Liver (tissue), 9 donors: ENCODE measurements around the gene DTX4. TPM values are rescaled to one million over a fixed set of nuclear protein-coding genes. Genes with fewer than 3 reads are reported as not detected.

Source experiments
- DNase-seq: peaks from one replicate; pipeline ENCODE4 v3.0.0-alpha.2; 2017; ENCODE audit warnings: low spot score
- H3K27ac ChIP-seq, 2 donors: one replicate each; pipeline ENCODE4 v1.7.0; 2013; ENCODE audit warnings: inconsistent platforms in 2 of 2, low read length in 2 of 2, control low read depth in 1 of 2, low read depth in 1 of 2, mild to moderate bottlenecking in 1 of 2
- H3K27me3 ChIP-seq, 4 donors: one replicate each; pipeline versions ENCODE4 v1.6.1 to v1.7.0; 2013; ENCODE audit warnings: low read length in 3 of 4, inconsistent platforms in 1 of 4, mild to moderate bottlenecking in 1 of 4, moderate library complexity in 1 of 4; ENCODE audit not compliant: control insufficient read depth in 4 of 4, insufficient read depth in 4 of 4
- H3K36me3 ChIP-seq, 4 donors: one replicate each; pipeline versions ENCODE4 v1.6.1 to v1.7.0; 2013; ENCODE audit warnings: low read length in 3 of 4, mild to moderate bottlenecking in 3 of 4, low read depth in 1 of 4, moderate library complexity in 1 of 4; ENCODE audit not compliant: control insufficient read depth in 4 of 4, insufficient read depth in 3 of 4
- H3K4me1 ChIP-seq, 4 donors: one replicate each; pipeline versions ENCODE4 v1.6.1 to v1.7.0; 2013; ENCODE audit warnings: low read length in 3 of 4, mild to moderate bottlenecking in 3 of 4, moderate library complexity in 1 of 4; ENCODE audit not compliant: control insufficient read depth in 4 of 4, insufficient read depth in 4 of 4
- H3K4me3 ChIP-seq, 3 donors: one replicate each; pipeline versions ENCODE4 v1.6.1 to v1.7.0; 2013; ENCODE audit warnings: low read length in 3 of 3, control low read depth in 1 of 3, low read depth in 1 of 3, mild to moderate bottlenecking in 1 of 3
- H3K9ac ChIP-seq, 2 donors: one replicate each; pipeline ENCODE4 v1.7.0; 2013; ENCODE audit warnings: low read length in 2 of 2, mild to moderate bottlenecking in 2 of 2, moderate library complexity in 2 of 2, control low read depth in 1 of 2, low read depth in 1 of 2
- H3K9me3 ChIP-seq, 4 donors: one replicate each; pipeline versions ENCODE4 v1.6.1 to v1.7.0; 2013; ENCODE audit warnings: low read length in 3 of 4; ENCODE audit not compliant: control insufficient read depth in 4 of 4
- CTCF ChIP-seq: fragments of 150-350 bp; IDR thresholded peaks from 2 replicates; pipeline ENCODE4 v1.5.1; 2017; ENCODE audit warnings: improper control_type of control experiment, low read depth, low read length; ENCODE audit not compliant: missing input control
- EGR1 ChIP-seq, 2 donors: IDR thresholded peaks; 2 replicates each; pipeline ENCODE4 v1.6.1; 2016 to 2018; ENCODE audit warnings: antibody characterized with exemption in 2 of 2, low read depth in 2 of 2
- FOXA1 ChIP-seq: IDR thresholded peaks from 2 replicates; pipeline ENCODE4 v1.6.1; 2016; ENCODE audit warnings: antibody characterized with exemption
- FOXA2 ChIP-seq: IDR thresholded peaks from 2 replicates; pipeline ENCODE4 v1.6.1; 2016; ENCODE audit warnings: antibody characterized with exemption
- GABPA ChIP-seq, 2 donors: IDR thresholded peaks in 1 of 2; conservative IDR thresholded peaks in 1 of 2; 2 replicates each; pipeline ENCODE4 v1.6.1; 2016; ENCODE audit warnings: antibody characterized with exemption in 2 of 2, mild to moderate bottlenecking in 1 of 2, moderate library complexity in 1 of 2
- HNF4A ChIP-seq, 2 donors: conservative IDR thresholded peaks; 2 replicates each; pipeline ENCODE4 v1.6.1; 2016; ENCODE audit warnings: antibody characterized with exemption in 2 of 2, mild to moderate bottlenecking in 2 of 2
- HNF4G ChIP-seq: IDR thresholded peaks from 2 replicates; pipeline ENCODE4 v1.6.1; 2016; ENCODE audit warnings: antibody characterized with exemption
- JUND ChIP-seq, 2 donors: IDR thresholded peaks; 2 replicates each; pipeline ENCODE4 v1.6.1; 2016; ENCODE audit warnings: antibody characterized with exemption in 2 of 2
- MAX ChIP-seq: IDR thresholded peaks from 2 replicates; pipeline ENCODE4 v1.6.1; 2016; ENCODE audit warnings: antibody characterized with exemption
- NR2F2 ChIP-seq: IDR thresholded peaks from 2 replicates; pipeline ENCODE4 v1.6.1; 2016; ENCODE audit warnings: antibody characterized with exemption
- RAD21 ChIP-seq, 2 donors: IDR thresholded peaks; 2 replicates each; pipeline ENCODE4 v1.6.1; 2016; ENCODE audit warnings: antibody characterized with exemption in 2 of 2, mild to moderate bottlenecking in 2 of 2
- REST ChIP-seq: IDR thresholded peaks from 2 replicates; pipeline ENCODE4 v1.6.1; 2016; ENCODE audit warnings: antibody characterized with exemption, mild to moderate bottlenecking
- RXRA ChIP-seq, 2 donors: IDR thresholded peaks; 2 replicates each; pipeline ENCODE4 v1.6.1; 2017 to 2018; ENCODE audit warnings: antibody characterized with exemption in 2 of 2, mild to moderate bottlenecking in 1 of 2
- SP1 ChIP-seq: IDR thresholded peaks from 2 replicates; pipeline ENCODE4 v1.6.1; 2018; ENCODE audit warnings: antibody characterized with exemption, mild to moderate bottlenecking
- TAF1 ChIP-seq: conservative IDR thresholded peaks from 2 replicates; pipeline ENCODE4 v1.6.1; 2016; ENCODE audit warnings: antibody characterized with exemption, mild to moderate bottlenecking
- YY1 ChIP-seq: IDR thresholded peaks from 2 replicates; pipeline ENCODE4 v1.6.1; 2016; ENCODE audit warnings: antibody characterized with exemption, mild to moderate bottlenecking
- ZBTB33 ChIP-seq: IDR thresholded peaks from 2 replicates; pipeline ENCODE4 v1.6.1; 2016; ENCODE audit warnings: antibody characterized with exemption
- WGBS: extraction: QIAGEN DNeasy Blood & Tissue Kit; methylation state at CpG from one replicate; pipeline ENCODE4 v1.1.7; 2013; 5-methylcytosine and 5-hydroxymethylcytosine counted together
- polyA plus RNA-seq, 2 donors: library from polyadenylated mRNA; stranded (reverse) in 1 of 2; unstranded in 1 of 2; fragments of 200-250 nt in 1 of 2; fragments of >200 nt in 1 of 2; fragmentation: Nextera tagmentation in 1 of 2; extraction: Ambion mirVana in 1 of 2; gene quantifications; one replicate each; pipeline versions ENCODE4 v1.2.1 to v1.2.3, GENCODE V29; 2013 to 2015
- total RNA-seq, 2 donors: library from RNA; depleted of rRNA; stranded (reverse); fragments of >200 nt; gene quantifications; one replicate each; pipeline ENCODE4 v1.2.3, GENCODE V29; 2014
- TF ChIP-seq, protein P1 (sequence below): IDR thresholded peaks from 2 replicates; pipeline ENCODE4 v1.6.1; 2016; ENCODE audit warnings: antibody characterized with exemption
- donor health status: healthy.
- donor health status: healthy.
- donor health status: healthy.
- donor health status: healthy.
- donor health status: healthy.

The DTX4 gene
- total and polyA plus RNA-seq, 4 donors = 7.5 to 21.4 (median 14.3) TPM

GRCh38 chr11:59141673-59142460, 30.1 kb upstream of the DTX4 start:
- Histone ChIP-seq H3K27me3 (no peaks in the 10 kb centered on the region), H3K4me1 (peaks cover 5 to 35% (median 28%) of the 10 kb centered on the region in 4 donors), H3K27ac (peak overlapping the region; percentile 89 to 98), H3K9ac (peak overlapping the region; percentile 60 to 87), H3K9me3 (no peaks in the 10 kb centered on the region), H3K36me3 (peaks cover 0 to 3% (median 0%) of the 10 kb centered on the region in 4 donors), H3K4me3 (peak overlapping the region; percentile 67 to 72 (median 71))
- DNase-seq = no peak
- TF ChIP-seq RAD21 (IDR thresholded peaks at IDR 0.05) = no peak
- 8% methylated on average over 3 of the region's 3 CpGs for WGBS

DNA sequence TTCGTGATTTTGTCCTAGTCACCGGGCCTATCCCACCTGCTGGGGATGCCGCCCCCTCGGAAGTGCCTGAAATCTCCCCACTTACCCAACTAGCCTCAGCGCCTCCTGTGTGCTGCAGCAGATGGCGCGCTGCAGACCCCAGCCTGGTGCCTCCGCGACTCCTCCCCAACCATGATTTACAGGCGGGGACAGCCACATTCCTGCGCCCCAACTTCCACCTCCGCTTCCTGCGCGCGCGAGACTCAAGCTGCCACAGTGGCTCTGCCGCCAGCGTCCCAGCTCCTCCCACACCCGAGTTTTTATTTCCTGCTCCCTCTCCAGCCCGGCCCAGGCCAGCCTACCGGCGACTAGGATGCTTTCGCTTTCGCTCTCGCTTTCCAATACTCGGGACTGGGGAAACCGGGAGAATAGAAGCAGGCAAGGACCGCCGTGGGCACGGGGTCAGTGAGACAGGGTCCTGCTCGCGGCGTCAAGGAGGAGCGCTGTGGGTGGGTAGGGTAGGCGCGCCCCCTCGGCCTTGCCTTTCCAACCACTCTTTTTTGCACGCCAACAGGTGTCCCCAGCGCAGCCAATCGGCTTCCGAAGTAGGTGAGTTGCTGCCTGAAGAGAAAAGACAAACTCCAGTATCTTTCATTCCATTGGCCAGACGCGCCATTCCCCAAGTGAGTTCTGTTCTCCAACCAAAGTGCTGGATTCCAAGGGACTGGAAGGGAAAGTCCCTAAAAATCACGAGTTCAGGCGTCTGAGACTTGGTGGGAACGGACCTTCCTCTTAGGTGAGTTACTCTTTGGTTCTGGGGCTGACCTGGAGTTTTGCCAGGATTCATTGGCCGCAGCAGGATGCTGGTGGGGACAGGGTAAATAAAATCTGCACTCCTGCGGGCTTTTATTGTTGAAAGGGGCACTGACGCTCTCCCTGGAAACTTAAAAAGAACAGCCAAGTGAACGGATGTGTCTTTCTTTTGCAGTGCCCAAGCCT, 29.1 kb upstream of the DTX4 start, which contains the start of gene FAM111A:
TSS of gene FAM111A (plus strand) at position 327 of the 978 bp plus-strand sequence. CDS start 6,017 bp downstream, outside the sequence.
- peak within 1 kb of the TSS; percentile 67 to 72 (median 71) for H3K4me3 ChIP-seq
- peak; percentile 16 for TF ChIP-seq CTCF
- peak; percentile 64 for TF ChIP-seq YY1
- TF ChIP-seq ZBTB33 = peak; percentile 96
- TF ChIP-seq RXRA (IDR thresholded peaks at IDR 0.05) = no peak
- peak; percentile 65 for TF ChIP-seq REST
- TF ChIP-seq, protein P1, sequence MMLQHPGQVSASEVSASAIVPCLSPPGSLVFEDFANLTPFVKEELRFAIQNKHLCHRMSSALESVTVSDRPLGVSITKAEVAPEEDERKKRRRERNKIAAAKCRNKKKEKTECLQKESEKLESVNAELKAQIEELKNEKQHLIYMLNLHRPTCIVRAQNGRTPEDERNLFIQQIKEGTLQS = no peak
- TF ChIP-seq SP1 = peak; percentile 84
- peak; percentile 24 to 83 for TF ChIP-seq GABPA (IDR thresholded peaks at IDR 0.05 in 1 of 2, conservative IDR thresholded peaks at IDR 0.05 in 1 of 2)
- peak; percentile 60 for TF ChIP-seq MAX
- TF ChIP-seq EGR1 (IDR thresholded peaks at IDR 0.05; ENCODE audit: low read depth in 2 of 2) = peak in 1 of 2 donors; percentile 30
- TF ChIP-seq JUND (IDR thresholded peaks at IDR 0.05) = no peak
- peak; percentile 21 for TF ChIP-seq FOXA1
- TF ChIP-seq RAD21 (IDR thresholded peaks at IDR 0.05) = peak in 1 of 2 donors; percentile 34
- peak in 1 of 2 donors; percentile 14 for TF ChIP-seq HNF4A (conservative IDR thresholded peaks at IDR 0.05)
- TF ChIP-seq FOXA2 = no peak
- TF ChIP-seq HNF4G = no peak
- TF ChIP-seq TAF1 = peak; percentile 77
- peak; percentile 41 for TF ChIP-seq NR2F2
- H3K27ac ChIP-seq = peak within 1 kb of the TSS; percentile 89 to 98
- peak within 1 kb of the TSS; percentile 84 to 87 for H3K9ac ChIP-seq
- H3K4me1 ChIP-seq = peaks cover 5 to 35% (median 28%) of the 10 kb centered on the region in 4 donors
- peak; percentile 76 for DNase-seq
- under 1% methylated on average over 50 of the region's 50 CpGs for WGBS
- H3K9me3 ChIP-seq = no peaks in the 10 kb centered on the region
- no peaks in the 10 kb centered on the region for H3K27me3 ChIP-seq
- H3K36me3 ChIP-seq = peaks cover 0 to 3% (median 0%) of the 10 kb centered on the region in 4 donors
